NCI-H2107 treated with DMSO at 0.1 percent for 48 hours (cell line): ENCODE data around the gene MYO1H.

Experiments
- DNase-seq: peaks from one replicate; lab custom pipeline; 2025; ENCODE audit not compliant: unreplicated experiment; lab: John Stamatoyannopoulos, UW

The MYO1H gene

GRCh38 chr12:109336593-109336992 lies 11.1 kb upstream of the MYO1H start:
- no peak for DNase-seq

DNA sequence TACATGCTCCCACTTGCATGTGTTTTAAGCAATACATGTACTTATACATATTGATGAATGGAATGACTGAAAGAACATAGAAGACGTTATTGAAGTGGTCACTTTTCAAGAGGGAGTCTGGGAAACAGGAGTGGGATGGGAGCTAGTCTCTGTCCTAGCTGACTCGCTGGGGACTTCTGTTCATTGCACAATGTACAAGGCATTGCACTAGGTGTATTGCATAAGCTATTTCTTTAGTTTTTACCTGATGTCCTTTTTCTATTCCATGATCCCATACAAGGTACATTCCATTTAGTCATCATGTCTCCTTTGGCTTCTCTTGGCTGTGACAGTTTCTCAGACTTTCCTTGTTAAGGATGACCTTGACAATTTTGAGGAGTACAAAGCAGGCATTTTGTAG lies 4.0 kb upstream of the MYO1H start:
- DNase-seq, result no peak

- no peak for DNase-seq
Observed at GRCh38 chr12:109345428-109345827, 2.3 kb upstream of the MYO1H start.

- DNase-seq, result no peak
Observed at GRCh38 chr12:109346920-109347319, 780 bp upstream of the MYO1H start.

DNA sequence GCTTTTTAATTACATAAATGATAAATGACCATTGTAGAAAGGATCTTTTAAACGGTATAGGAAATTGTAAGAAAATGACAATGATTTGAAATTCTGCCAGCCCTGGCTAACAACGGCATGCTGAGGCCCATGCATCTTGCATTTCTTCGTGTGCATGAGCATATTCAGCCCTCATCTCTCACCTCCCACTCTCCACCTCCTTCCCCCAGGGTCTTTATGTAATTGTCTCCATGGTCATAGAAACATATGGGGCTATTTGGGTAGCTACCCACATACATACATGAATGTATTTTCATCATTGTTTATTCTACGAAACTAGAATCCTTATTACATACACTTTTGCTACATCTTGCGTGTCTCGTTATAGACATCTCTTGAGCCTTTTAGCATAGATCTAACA lies 4.5 kb downstream of the MYO1H start:
- DNase-seq, result no peak

- no peak for DNase-seq
Observed at GRCh38 chr12:109356577-109356976, 8.9 kb downstream of the MYO1H start.

DNA sequence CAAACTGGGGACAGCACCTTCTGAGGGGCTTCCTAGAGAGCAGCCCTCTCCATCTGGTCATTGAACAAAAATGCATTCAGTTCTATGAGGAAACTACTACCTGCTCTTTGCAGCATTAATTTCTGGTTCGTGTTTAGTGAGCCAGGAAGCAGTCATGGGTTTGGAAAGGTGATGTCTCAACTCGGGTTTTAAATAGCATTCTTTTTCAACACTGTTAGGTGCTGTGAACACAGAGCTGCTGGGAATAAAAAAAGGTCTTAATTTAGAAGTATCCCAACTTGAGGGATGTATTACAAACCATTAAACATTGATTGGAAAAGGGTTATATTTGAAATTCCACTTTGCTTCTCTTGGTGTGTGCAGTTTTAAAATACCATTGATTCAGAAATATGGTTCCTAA lies 9.3 kb downstream of the MYO1H start:
- DNase-seq, result no peak

DNA sequence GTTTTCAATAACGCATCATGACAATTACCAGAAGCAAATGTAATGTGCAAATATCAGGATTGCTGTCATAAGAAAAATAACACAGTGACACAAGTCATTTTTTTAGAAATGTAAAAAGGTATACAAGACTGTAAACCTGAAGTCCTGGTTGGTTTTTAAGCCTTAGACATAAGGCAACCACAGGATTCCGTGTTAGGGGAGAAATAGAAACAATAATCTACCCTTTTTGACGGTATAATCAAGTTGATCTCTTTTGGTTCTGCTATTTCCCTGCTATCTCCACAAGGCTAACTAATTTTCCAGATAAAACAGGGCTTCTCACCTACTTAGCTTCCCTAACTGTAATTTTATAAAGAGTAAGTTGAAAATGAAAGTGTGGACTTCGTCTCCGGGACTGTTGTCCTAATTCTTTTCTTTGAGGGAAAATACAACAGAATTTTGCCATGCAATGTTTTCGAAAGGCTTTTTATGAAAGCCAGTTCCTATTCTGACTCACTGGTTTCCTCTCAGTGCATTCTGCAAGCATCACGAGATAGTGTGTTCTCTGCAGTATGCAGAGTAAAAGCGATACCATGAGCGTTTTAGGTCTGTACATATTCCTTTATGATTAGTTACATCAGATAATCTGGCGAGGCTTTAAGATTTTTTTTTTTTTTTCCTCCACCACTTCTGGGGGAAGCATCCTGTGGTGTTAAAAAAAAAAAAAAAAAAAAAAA lies 10.6 kb downstream of the MYO1H start:
- no peak for DNase-seq

DNA sequence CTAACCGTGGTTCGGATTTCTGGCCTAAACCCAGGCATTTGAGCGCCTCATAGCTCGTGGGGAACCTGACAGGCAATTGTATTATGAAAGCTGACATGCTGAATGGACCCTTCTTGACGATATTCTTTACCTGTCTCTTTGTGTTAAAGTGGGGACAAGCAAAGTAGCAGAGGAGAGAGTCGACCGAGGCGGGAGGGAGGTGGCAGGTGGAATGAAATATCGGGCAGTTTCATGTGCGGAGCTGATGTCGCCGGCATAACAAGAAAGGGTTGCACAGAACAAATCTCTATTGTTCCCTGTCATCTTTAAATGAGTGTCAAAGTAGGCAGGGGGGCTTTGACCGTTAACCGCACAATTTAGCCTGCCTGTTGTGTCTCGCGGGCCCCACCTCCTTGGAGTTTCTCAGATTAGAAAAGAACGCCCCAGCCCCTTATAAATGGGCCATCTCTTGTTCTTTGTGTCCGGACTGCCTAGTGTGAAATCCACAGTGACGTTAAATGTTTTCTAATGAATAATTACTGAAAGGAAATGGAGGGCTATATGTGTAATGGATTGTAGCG lies 11.5 kb downstream of the MYO1H start:
- DNase-seq, result no peak

DNA sequence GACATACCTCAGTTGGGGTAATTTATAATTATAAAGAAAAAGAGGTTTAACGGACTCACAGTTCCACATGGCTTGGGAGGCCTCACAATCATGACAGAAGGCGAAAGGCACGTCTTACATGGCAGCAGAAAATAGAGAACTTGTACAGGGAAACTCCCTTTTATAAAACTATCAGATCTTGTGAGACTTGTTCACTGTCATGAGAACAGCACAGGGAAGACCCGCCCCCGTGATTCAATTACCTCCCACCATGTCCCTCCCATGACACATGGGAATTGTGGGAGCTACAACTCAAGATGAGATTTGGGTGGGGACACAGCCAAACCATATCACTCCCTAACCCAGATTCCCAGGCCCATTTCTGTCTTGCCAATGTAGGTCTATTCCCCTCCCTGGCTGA lies 22.1 kb downstream of the MYO1H start:
- no peak for DNase-seq

- no peak for DNase-seq
Observed at GRCh38 chr12:109377139-109377685, 29.5 kb downstream of the MYO1H start.

DNA sequence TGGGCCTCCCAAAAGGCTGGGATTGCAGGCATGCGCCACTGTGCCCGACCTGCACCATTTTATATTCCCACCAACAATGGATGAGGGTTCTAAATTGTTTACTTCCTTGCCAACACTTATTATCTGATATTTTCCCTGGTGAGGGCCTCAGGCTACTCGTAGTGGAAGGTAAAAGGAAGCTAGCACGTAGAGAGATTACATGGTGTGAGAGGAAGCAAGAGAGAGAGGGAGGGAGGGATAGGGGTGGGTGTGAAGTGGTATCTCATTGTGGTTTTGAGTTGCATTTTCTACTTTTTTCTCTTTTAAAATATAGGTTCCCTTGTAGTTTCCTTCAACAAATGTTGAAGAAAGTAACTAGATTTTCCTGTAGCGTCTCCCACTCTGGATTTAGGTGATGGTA lies 30.9 kb downstream of the MYO1H start:
- no peak for DNase-seq

- DNase-seq, result no peak
Observed at GRCh38 chr12:109382031-109382430, 34.3 kb downstream of the MYO1H start.

DNA sequence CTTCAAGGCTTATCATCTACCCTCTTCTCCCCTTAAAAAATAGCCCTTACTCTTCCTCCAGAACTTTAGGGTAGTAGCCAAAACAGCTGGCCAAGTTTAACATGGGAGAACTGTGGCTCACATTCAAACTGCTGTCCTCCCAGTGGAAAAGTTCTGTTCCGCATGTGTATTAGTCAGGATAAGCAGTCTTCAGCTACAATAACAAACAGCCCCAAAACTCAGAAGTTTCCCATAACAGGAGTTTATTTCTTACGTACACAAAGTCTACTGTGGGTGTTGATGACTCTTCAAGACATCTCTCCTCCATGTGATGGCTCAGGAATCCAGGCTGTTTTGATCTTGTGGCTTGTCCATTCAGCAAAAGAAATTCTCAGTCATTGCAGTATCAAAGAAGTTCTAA lies 35.5 kb downstream of the MYO1H start:
- DNase-seq, result no peak

- peak; percentile 75 for DNase-seq
Observed at GRCh38 chr12:109385339-109386058, 37.8 kb downstream of the MYO1H start.

DNA sequence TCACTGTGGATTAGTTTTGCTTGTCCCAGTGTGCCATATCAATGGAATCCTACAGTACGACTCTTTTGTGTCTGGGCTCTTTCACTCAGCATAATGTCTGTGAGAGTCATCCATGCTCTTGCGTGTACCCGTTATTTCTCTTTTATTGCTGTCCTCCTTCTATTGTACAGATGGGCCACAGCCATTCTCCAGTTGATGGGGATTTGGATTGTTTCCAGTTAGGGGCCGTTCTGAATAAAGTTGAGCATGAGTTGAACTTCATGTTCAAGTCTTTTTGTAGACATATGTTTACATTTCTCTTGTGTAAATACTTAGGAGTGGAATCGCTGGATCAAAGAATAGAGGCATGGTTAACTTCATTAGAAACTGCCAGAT lies 38.3 kb downstream of the MYO1H start:
- DNase-seq, result no peak

- DNase-seq, result peak; percentile 63
Observed at GRCh38 chr12:109387425-109388166, 39.9 kb downstream of the MYO1H start.

GRCh38 chr12:109388167-109388563 lies 40.5 kb downstream of the MYO1H start:
- no peak for DNase-seq

DNA sequence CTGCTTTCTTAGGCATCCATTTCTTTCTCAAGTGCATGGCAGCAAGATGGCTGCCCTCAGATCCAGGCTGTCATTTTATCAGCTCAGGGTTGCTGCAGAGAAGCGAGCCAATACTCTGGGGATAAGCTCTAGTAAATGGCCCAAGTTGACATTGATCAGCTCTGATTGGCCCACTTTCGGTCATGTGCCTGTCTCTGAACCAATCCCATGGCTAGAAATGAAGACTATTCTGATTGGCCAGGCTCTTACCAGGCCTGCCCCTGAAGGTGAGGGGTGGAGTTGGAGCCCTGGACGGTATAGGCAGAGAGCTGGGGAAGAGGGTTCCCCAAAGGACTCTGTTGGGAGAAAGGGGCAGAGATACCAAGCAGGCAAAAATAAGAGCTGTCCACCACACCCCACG lies 41.4 kb downstream of the MYO1H start:
- no peak for DNase-seq

DNA sequence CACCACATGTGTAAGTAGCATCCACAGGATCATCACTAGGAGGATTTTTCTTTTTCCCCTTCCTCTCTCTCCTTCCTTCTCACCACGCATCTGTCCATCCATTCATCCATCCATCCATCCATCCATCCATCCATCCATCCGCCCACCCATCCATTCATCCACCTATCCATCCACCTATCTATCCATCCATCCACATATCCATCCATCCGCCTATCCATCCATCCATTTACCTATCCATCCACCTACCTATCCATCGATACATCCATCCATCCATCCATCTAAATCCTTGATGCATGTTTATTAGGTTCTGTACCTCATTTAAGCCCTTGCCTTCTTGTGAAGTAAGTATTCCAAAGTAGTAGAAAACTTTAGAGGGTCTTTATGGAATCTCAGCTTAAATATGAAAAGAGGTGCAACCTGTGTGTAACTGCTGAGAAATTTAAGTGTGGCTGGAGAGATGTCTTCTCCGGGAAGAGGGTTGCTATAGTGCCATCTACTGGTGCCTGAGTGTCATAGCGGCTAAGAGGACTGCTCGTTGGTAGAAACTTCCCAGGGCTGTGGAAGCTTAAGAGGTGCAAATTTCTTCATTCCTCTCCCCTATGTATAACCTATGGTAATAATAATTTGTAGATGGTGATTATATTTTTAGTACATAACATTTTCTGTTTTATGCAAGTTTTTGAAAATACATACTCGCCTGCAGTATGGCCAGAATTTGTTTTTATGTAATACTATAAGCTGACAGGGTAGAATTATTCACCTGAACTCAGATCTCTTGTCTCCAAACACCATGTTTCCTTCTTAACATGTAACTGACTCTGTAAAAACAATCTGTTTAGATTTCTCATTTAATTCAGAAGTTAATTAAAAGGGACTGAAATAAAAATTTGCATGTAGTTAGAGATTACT lies 46.0 kb downstream of the MYO1H start:
- peak; percentile 85 for DNase-seq
